Fibroblast of peridontal ligament (primary cell): ENCODE results near the gene DENND2D.
A peak's percentile ranks its signal among the peaks of the same experiment; 100 is the strongest.

ENCODE experiments used
- DNase-seq: peaks from one replicate; pipeline ENCODE4 v3.0.0-alpha.2; 2010; ENCODE audit errors: extremely low read depth

The DENND2D gene, protein sequence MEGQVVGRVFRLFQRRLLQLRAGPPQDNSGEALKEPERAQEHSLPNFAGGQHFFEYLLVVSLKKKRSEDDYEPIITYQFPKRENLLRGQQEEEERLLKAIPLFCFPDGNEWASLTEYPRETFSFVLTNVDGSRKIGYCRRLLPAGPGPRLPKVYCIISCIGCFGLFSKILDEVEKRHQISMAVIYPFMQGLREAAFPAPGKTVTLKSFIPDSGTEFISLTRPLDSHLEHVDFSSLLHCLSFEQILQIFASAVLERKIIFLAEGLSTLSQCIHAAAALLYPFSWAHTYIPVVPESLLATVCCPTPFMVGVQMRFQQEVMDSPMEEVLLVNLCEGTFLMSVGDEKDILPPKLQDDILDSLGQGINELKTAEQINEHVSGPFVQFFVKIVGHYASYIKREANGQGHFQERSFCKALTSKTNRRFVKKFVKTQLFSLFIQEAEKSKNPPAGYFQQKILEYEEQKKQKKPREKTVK

DNA sequence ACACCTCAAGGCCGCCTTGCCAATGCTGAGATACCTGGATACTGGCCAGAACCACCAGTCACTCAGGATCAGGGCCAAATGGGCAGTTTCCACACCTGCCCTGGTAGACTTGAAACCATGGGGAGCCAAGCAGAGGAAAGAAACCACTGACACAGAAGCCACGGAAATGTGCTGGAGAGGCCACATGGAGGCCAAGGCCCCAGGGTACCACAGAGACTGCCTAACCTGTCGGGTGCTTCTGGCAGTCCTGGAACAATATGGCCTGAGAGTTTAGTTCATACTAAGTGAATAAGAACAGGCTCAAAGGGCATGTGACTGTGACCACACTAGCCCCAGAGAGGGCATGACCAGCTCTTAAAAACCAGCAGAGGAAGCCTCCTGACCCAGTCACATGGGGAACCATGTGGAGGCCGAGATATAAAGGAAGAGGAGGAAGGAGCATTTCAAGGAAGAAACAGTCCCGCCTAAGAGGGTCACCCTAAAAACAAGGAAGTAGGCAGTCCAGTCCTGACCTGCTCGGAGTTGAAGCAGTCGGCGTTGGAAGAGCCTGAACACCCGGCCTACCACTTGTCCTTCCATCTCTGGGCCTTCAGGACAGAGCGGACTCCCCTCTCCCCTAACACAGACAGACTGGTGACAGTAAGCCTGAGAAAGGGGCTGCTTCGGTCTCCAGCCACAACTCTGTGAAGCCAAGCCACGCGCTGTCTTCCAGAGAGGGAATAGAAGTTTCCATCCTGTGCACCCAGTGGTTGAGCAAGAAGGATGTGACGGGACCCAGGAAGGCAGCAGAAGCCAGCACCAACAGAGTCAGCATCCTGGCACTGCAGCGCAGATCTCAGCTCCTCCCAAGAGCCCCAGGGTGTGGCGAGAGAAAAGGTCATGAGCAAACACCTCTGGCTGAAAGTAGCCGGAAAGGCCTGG is at the start of gene DENND2D:
TSS of gene DENND2D (minus strand) at position 766 of the 921 bp plus-strand sequence. CDS start at position 579, 187 bp downstream.
- DNase-seq = no peak

DNA sequence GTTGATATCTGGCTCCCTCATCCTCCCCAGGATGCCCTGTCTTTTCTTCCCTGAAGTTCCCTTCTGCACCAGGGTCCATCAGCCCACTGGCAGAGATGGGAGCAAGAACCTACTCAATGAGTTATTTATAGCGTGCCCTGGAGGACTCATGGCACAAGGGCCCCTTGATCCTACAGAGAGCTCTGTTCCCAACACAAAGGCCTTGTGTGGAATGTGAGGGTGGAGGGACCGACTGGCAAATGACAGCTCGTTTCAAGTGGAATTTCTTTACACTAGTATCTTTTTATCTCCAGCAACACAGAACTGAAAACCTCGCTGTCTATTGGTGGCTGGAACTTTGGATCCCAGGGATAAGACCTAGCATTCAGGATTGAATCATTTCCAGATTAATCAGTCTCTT is 49.5 kb upstream of the DENND2D start:
- DNase-seq = no peak

DNA sequence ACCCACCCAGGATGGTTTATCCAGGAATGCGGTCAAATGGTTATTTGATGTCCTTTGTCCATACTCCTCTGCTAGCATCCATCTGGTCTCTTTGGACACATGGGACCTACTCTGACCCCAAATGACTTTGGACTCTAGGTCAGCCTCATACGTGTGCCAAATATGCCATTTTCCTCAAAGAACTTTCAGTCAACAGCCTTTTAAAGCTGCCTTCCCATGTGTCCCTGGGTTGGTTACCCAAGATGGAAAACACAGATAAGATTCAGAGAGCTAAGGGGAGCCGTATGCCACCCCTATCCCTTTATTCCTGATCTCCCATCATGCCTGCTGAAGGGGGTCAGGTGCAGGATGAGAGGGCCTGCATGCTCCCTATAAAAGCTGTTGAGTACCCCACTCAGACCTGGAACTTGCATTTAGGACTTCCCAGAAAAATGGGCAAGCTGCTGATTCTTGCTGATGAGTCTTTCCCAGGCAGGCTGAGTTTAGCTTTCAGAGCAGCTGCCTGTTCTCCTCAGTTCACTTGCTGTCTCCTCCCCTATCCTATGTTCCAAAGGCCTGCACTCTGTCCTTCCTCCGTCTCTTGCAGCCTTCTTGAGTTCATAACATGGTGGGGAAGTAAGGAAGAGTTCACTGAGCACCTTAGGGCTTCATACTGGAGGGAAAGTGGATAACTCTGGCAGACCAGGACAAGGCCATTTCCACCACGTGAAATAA is 46.8 kb upstream of the DENND2D start:
- no peak for DNase-seq

DNA sequence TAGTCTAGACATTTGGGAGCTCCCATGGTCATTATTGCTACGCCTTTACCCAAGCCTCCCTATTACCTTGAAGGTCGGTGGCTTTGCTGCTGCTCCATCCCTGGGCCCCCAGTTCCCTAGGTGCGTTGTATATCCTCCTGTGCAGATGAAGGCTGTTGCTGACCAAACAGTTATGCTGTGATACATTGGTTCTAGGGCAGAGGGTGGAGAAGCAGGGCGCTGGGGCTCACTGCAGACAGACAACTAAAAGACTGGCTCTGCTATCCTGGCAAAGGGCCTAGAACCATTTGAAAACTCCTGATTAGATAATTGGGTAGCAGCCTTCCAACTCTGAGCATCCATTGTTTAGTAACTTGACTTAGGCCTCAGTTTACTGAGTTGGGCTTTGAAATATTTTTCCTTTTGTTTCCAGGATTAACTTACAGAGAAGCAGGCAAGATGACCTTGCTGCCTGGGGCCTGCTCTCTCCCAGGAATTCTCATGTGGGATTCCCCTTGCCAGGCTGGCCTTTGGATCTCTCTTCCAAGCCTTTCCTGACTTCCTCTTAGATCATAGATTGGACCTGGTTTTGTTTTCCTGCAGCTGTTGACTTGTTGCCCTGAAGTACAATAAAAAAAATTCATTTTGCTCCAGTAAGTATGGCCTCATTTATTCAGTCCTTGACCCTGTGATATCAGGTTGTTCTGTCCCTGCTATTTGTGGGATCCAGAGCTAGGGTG is 42.5 kb upstream of the DENND2D start:
- no peak for DNase-seq

DNA sequence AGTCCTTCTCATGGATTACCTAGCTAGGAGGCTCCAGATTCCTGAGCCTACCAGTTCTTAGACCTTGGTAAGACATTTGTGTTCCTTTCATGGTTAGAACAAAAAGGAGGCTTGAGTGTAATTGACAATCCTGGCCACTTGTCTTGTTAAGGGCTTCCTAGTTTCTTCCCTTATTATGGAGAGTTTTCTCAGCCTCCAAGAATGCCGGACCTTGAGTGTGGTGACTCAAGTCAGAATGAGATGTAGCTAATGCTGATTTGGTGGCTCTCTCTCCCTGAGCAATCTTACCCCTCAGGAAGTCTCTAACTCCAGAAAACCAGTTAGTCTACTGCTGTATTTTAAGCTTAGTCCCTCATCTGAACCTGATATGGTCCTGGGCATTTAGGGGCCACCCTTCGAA is 41.4 kb upstream of the DENND2D start:
- DNase-seq = no peak

DNA sequence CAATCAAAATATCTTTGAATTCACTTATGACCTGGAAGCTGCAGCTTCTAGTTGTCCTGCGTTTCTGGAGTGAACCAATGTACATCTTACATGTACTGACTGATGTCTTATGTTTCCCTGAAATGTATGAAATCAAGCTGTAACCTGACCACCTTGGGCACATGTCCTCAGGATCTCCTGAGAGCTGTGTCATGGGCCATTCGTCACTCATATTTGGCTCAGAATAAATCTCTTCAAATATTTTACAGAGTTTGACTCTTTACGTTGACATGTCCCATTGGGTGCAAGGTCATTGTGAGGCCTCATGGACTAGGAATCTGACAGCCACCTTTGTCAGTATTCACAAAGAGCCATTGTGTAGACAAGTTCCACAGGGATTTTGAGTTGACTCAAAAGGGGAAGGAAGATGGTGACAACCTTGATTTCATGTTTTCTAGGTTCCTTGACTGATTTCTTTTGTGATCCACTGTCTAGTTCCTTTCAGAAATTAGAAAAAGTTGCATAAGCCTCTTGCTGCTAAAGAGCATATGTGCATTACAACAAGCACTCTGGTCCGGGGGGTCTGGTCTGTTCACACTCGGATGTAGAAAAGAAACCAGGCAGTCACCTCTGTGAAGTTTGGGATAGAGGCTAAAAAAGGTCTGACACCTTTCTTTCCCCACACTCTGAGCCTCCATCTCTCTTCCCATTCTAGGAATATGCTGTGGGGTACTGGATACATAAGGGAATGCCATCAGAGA is 37.8 kb upstream of the DENND2D start:
- DNase-seq = no peak

DNA sequence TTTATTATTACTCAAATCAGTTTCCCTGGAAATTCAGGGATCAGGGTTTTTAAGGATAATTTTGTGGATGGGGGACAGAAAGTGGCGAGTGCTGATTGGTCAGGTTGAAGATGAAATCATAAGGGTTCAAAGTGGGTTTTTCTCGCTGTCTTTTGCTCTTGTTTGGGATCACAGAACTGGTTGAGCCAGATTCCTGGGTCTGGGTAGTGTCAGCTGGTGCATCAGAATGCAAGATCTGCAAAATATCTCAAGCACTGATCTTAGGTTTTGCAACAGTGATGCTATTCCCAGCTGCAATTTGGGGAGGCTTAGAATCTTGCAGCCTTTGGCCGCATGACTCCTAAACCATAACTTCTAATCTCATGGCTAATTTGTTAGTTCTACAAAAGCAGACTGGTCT is 36.4 kb upstream of the DENND2D start:
- no peak for DNase-seq

DNA sequence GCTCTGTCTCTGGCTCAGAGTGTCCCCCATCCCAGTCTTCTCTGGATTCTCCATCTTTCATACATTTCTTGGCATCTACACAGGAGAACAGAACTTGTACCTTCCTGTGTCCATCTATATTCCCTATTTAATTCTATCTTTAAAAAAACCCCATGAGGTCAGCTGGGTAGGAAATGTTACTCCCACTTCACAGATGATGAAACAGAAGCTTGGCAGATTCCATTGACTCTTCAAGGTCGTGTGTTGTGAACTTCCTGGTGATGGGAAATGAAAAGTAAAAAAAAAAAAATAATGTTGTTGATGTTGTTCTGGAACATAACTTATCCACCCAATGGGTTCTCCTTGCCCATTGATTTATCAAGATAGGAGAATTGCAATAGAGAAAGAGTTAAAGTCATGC is 35.9 kb upstream of the DENND2D start:
- DNase-seq = no peak

DNA sequence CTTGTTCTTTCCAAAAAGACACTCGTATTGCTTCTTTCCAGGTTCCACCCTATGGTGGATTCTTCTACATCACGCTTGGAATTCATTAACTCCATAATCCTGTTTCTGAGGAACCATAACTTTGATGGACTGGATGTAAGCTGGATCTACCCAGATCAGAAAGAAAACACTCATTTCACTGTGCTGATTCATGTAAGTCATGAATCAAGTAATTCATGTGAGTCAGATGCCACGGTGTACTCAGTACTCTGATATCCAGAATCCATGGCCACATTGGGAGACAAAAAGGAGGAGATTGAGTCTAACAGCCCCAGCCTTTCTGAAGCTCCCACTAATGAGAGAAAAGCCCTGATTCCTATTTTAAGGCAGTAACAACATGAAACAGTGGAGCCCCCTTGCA is 34.4 kb upstream of the DENND2D start:
- DNase-seq = peak; percentile 67

DNA sequence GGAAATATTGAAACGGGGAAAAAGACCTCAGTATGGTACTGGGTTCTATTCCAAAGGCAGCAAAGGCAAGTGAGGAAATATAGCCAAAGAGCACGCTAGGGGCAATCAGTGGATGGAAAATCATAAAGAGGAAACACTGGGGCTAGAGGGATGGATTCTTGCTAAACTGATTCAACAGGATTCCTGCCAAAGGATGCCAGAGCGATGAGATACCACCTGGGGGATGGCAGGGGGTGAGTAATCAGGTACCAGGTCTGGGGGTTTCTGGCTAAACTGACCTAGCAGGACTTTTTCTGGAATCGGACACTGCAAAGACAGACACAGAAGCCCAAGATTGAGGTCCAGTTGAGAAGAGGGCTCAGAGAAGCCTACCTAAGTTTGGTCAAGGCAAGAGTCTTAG is 33.8 kb upstream of the DENND2D start:
- no peak for DNase-seq

DNA sequence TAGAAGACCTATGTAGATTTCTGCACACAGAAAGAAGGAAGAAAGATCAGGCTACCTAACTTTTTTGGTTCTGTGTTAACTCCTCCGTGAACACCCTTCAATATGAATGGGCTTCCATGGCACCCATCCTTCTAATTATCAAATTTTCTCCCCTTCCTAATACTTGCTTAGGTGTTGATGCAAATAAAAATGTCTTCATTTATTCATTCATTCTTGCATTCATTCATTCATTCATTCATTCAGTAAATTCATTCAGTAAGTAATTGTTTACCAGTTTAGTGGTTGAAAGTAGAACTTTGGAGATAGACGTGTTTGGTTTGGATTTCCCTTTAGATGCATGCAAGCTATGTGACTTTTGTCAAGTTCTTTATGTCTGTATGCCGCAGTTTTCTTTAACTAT is 31.7 kb upstream of the DENND2D start:
- no peak for DNase-seq

DNA sequence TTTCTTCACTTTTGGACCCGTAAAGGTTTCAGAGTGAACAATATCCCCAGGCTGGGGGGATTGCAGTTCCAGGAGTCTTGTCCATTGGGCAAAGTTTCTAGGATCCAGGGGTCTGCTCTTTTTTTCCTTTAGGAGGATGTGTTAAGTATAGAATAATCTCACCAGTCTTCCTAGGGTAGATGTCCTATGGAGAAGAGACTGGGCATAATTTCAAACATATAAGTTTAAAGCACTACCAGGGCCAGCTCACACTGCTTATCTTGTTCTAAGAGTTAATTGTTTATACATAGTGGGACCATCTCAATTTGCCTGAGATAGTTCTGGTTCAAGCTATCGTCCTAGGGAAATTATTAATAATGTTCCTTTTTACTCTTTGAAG is 28.3 kb upstream of the DENND2D start:
- DNase-seq = no peak

DNA sequence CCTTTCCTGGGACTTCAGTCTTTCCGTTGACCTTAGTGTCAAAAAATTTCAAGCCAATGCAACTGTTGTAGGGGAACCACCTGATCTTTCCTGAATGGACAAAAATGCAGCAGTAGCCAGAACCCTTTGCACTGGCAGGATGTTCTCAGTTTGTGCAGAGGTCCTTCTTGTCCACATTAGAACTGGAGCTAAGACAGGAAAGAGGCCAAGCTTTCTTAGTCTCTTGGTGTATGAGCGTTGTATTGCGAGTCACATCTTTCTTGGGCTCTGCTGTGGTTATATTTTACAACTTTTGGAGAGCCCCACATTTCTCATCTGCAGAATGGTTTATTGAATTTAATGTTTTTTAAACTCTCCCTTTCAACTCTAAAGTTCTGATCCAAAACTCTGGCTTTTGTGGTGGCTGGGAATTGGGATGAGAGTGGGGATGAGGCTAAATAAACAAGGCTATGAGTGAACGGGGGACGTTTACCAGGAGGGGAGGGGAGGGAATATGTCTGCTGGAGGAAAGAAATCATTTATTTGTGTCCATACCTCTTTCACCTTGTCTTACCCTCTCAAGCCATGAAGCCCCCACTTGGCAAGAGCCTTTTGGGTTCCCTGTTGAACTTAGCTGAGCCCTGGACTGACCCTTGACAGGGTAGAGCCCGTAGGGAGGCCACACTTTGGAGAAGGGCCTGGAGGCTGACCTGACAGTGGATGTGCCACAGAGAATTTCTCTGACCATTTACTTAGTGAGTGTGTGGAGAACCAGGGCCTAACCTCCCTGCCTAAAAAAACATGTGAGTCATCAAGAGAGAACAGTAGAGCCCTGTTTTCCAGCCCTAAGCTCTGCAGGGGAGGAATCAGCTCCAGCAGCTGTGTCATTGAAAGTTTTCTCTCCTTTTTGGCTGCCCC is 27.7 kb upstream of the DENND2D start:
- DNase-seq = peak; percentile 90

DNA sequence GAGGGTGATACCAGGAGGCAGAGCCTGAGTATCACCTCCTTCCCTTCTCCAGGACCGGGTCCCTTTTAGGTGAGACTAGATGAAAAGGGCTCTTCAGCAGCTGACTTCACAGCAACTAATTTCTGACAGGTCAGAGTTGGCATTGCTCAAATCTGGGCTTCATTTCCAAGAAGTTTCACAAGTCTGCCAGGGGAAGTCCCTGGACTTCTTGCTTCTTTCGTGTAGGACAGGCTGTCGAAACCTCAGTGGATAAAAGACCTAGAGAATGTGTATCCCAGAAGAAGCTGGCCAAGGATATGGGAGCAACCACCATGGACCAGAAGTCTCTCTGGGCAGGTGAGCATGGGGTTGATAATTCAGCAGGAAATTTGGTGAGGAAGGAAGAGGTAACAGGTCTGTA is 27.0 kb upstream of the DENND2D start, which contains the start of gene CHI3L2:
TSS of gene CHI3L2 (plus strand) at position 280 of the 400 bp plus-strand sequence. CDS start at position 297, 17 bp downstream.
- peak; percentile 65 for DNase-seq

DNA sequence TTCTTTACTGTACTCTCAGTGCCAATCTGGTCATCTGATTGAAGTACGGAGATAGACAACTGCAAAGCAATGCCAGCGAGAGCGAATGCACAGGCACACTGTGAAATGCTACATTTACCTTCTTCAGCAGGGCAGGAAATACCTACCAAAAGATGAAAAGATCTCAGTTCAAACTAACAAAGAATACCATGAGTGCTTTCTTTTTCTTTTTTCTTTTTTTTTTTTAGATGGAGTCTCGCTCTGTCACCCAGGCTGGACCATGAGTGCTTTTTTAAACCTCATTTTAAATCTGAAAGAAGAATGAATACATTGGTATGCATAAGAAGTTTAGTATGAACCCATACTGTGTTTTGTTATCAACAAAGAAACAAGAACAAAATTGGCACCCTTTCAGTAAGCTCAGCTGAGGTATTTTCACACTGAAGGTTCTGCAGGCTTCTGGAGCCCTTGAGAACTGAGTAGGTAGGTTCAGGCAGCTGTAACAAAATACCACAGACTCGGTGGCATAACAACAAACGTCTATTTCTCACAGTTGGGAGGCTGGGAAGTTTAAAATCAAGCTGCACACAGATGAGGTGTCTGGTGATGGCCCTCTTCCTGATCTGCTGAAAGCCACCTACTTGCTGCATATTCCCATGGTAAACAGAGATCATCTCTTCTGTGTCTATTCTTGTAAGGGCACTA is 25.4 kb upstream of the DENND2D start:
- DNase-seq = no peak

DNA sequence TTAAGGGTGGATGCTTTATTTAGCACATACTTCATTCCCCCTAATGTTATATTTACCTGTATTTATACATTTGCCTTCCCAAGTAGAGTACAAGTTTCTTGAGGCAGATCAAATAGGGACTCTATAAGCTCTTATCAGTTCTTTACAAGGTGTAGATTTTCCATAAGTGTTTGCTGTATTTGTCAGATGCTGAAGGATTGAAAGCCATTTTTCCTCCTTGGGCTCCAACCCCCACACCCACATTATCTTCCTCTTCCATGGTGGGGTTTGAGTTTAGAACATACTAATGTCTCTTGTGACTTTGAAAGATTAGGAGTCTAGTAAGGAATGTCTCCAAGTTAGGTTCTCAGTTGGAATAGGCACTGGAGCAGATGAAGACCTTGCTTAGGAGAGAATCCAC is 24.6 kb upstream of the DENND2D start:
- no peak for DNase-seq

DNA sequence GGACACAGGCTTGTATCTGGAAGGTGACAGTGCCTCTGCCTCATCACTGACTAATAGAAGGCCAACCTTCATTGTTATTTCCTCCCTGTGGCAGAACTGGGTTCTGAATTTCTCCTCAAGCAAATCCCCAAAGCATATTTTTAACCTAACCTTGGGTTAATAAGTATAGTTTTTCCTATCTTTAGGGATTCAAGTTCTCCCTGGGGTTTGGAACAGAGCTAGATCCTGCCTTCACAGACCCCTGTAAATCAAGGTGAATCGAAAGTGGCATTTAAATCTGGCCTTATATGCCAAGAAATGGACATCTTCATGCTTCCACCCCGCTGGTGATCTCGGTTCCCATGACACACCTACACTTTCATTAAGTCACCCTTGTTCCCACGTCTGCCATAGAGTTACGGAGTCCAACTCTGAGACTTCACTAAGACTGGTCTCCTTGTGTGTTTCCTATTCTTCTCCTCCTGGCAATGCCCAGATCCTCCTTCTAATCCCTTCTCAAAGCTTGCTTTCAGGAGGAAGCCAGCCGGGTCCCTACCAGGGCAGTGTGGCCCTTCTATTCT is 22.8 kb upstream of the DENND2D start:
- no peak for DNase-seq

DNA sequence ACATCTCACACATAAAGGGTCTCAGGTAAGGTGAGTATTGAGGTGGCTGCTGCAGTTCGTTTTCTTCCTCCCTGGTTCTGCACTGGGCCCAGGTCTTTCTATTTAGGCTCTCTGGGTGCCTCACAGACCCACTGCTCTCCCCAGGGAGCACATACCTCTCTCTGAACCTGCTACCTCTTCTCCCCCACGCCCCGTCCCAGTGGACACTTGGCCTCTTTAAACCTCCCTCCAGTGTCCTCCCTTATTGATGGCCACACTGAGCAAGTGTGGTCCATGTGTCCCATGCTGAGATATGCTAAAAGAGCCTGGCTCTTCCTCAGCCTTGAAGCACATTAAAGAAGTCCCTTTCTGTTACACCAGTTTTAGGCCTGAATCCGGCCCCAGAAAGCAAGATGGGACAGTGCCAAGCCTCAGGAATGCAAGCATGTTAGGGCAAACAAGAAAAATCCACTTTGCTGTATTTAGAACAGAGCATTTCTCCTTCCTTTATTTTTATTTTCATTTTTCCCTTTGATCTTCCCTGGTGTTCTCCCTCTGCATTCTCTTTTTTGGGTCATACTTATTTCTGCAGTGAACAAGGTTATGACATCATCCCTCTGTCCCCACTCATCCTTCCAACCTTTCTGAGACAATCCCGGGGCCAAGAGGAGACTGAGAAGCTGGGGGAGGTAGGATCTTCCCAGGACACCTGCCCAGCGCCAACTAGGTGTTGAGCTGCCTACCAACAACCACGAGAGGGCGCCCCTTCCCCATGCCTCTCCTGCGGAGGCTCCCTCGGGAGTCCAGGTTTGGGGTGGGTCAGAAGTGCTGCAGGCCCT is 22.1 kb upstream of the DENND2D start:
- peak; percentile 52 for DNase-seq
